Cardiac muscle cell (in vitro differentiated cells and primary cell): Measurements from ENCODE around the gene FUT3. TPM values are rescaled to one million over a fixed set of nuclear protein-coding genes. Genes with fewer than 3 reads are reported as not detected.

Experiments
- DNase-seq, 2 donors: peaks; one replicate each; pipeline versions ENCODE4 v3.0.0 to v3.0.0-alpha.2; 2010 to 2017; ENCODE audit warnings: low read depth in 1 of 2, low spot score in 1 of 2
- H3K27ac ChIP-seq: fragments of 200-600 bp; sonication (generic); 2 replicates; pipeline ENCODE4 v1.5.1; 2016
- H3K27me3 ChIP-seq: fragments of 200-600 bp; sonication (generic); 2 replicates; pipeline ENCODE4 v1.6.0; 2016; ENCODE audit warnings: control low read depth
- H3K36me3 ChIP-seq: fragments of 200-600 bp; sonication (generic); 2 replicates; pipeline ENCODE4 v1.5.1; 2016; ENCODE audit warnings: control low read depth
- H3K4me1 ChIP-seq: fragments of 200-600 bp; sonication (generic); 2 replicates; pipeline ENCODE4 v1.8.1; 2017; ENCODE audit warnings: low read depth, mild to moderate bottlenecking, mixed run types
- H3K4me3 ChIP-seq: fragments of 200-600 bp; sonication (generic); 2 replicates; pipeline ENCODE4 v1.5.1; 2016; ENCODE audit warnings: mild to moderate bottlenecking
- H3K9me3 ChIP-seq: fragments of 200-600 bp; sonication (generic); 2 replicates; pipeline ENCODE4 v1.5.1; 2017; ENCODE audit warnings: low read depth, mild to moderate bottlenecking, control low read depth
- CTCF ChIP-seq: IDR thresholded peaks from 2 replicates; pipeline ENCODE4 v1.5.1; 2012; ENCODE audit warnings: low read depth, mild to moderate bottlenecking, low read length
- polyA plus RNA-seq: library from polyadenylated mRNA; unstranded; fragments of >200 nt; fragmentation: Nextera tagmentation; extraction: Ambion mirVana; gene quantifications from 2 replicates; pipeline ENCODE4 v1.2.1, GENCODE V29; 2016
- total RNA-seq: library from RNA; depleted of rRNA; stranded (reverse); fragments of >200 nt; gene quantifications from 2 replicates; pipeline ENCODE4 v1.2.3, GENCODE V29; 2016

FUT3 gene
- total and polyA plus RNA-seq, 2 experiments from 2014 or later, result 3.8 TPM; not detected in 1

GRCh38 chr19:5821521-5822180 is 29.6 kb downstream of the FUT3 start:
- Histone ChIP-seq H3K4me1 (peaks cover 4% of the 10 kb centered on the region), H3K9me3 (no peaks in the 10 kb centered on the region), H3K27ac (no peak overlapping the region), H3K27me3 (no peaks in the 10 kb centered on the region), H3K36me3 (no peaks in the 10 kb centered on the region), H3K4me3 (no peak overlapping the region)
- no peak for TF ChIP-seq CTCF
- no peak for DNase-seq

- Histone ChIP-seq H3K4me1 (peaks cover 4% of the 10 kb centered on the region), H3K9me3 (no peaks in the 10 kb centered on the region), H3K36me3 (no peaks in the 10 kb centered on the region), H3K4me3 (no peak overlapping the region), H3K27ac (no peak overlapping the region), H3K27me3 (no peaks in the 10 kb centered on the region)
- no peak for DNase-seq
- TF ChIP-seq CTCF, result no peak
Measured at GRCh38 chr19:5820785-5821184, 30.5 kb downstream of the FUT3 start.

GRCh38 chr19:5818594-5818993 is 32.7 kb downstream of the FUT3 start:
- Histone ChIP-seq H3K27ac (no peak overlapping the region), H3K4me3 (no peak overlapping the region), H3K4me1 (peaks cover 4% of the 10 kb centered on the region), H3K27me3 (no peaks in the 10 kb centered on the region), H3K36me3 (no peaks in the 10 kb centered on the region), H3K9me3 (no peaks in the 10 kb centered on the region)
- TF ChIP-seq CTCF, result no peak
- no peak for DNase-seq

GRCh38 chr19:5817218-5817617 is 34.0 kb downstream of the FUT3 start:
- Histone ChIP-seq H3K27me3 (no peaks in the 10 kb centered on the region), H3K9me3 (no peaks in the 10 kb centered on the region)

GRCh38 chr19:5814852-5815246 is 36.4 kb downstream of the FUT3 start:
- Histone ChIP-seq H3K27me3 (no peaks in the 10 kb centered on the region), H3K27ac (no peak overlapping the region), H3K9me3 (no peaks in the 10 kb centered on the region), H3K4me1 (no peaks in the 10 kb centered on the region), H3K36me3 (no peaks in the 10 kb centered on the region), H3K4me3 (no peak overlapping the region)
- no peak for TF ChIP-seq CTCF
- no peak for DNase-seq

More at GRCh38 chr19:5817218-5817617, 34.0 kb downstream of the FUT3 start:
- TF ChIP-seq CTCF, result no peak
- no peaks in the 10 kb centered on the region for H3K36me3 ChIP-seq
- no peak overlapping the region for H3K27ac ChIP-seq
- peaks cover 4% of the 10 kb centered on the region for H3K4me1 ChIP-seq
- DNase-seq, result no peak
- H3K4me3 ChIP-seq, result no peak overlapping the region
